ENCODE data around the gene KITLG.
"Not testable (repeated sequence)": the region's sequence is repeated elsewhere in the genome, so short reads cannot be mapped to it uniquely, and the experiment has no call there.

The KITLG gene

GRCh38 chr12:88501972-88502938 lies 78.0 kb downstream of the KITLG start:
- no peak for DNase-seq (ENCODE audit: insufficient read length, low spot score)
- no peak for FAIRE-seq

DNA sequence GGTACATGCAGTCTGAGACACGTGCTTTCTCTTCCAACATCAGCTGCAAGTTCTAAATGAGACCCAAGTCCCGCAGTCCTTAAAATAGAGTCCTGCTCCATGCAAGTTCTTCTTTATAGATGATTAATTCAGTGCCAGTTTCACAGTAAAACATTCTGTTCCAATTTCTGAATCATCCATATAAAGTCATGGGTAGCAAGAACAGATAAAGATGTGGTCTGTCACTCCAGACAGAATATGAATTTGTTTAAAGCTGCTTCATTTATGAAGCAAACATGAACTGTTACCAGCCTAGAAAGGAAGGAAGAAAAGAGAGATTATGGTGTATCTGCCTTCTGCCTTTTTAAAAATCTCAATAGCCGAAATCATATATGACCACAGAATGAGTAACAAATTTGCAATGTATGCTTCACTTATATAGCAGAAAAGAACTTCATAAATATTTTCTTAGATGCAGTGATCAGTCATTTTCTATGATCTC lies 83.3 kb downstream of the KITLG start:
- no peak for FAIRE-seq
- DNase-seq (ENCODE audit: insufficient read length, low spot score) = no peak

GRCh38 chr12:88496429-88496828 lies 83.8 kb downstream of the KITLG start:
- FAIRE-seq = no peak
- no peak for DNase-seq (ENCODE audit: insufficient read length, low spot score)

GRCh38 chr12:88495031-88495430 lies 85.2 kb downstream of the KITLG start:
- FAIRE-seq (no peak), DNase-seq (ENCODE audit: insufficient read length, low spot score) (no peak)

DNA sequence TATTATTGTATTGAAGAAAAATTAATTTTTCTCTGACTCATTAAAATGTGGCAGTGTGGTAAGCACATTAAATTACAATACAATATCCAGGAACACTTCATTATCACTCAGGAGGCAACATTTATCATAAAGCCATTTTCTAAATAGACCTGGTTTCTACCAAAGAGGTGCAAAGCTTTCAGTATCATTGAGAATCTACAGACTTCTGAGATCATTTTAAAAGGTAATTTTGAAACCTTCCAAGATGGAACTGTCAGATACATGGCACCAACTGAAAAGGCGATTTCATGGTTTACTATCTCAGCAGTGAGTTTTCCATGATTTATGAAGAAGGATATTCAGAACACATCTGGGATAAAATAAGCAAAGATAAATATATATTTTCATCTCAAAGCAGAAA lies 85.8 kb downstream of the KITLG start:
- DNase-seq (ENCODE audit: insufficient read length, low spot score) (no peak), FAIRE-seq (no peak)

DNA sequence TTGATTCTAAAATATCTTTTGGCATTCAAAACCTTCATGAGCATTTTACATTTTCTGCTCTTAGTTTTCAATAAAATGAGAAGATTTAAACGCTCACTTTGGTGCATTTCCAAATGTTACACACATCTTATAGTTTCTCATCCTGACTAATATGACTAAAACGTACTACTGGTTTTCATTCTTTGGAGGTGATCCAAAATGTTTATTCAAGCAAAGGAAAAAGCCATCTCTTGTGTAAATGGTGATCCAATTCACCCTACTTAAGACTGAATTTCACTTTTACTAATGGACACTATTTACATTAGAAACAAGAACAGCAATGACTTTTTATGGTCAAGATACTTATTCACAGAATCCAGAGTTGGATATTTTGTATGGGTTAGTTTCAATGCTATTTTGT lies 86.6 kb downstream of the KITLG start:
- FAIRE-seq (no peak), DNase-seq (ENCODE audit: insufficient read length, low spot score) (no peak)

DNA sequence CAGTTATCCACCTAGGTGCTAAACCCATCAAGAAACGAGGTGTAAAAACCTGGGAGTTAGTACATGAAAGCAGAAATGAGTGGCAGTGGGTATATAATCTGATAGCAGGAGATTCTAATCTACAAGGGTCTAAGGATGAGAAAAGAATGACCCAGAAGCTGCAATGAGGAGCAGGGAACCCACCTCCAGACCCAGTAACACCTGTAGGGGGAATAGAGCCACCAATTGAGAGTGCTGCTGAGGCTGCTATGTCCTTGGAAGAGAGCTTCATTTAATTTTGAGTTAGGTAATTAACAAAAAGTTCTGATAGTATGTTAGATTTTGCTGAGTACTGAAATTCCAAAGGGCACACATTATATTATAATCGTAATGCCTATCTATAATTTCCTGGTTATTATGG lies 89.8 kb downstream of the KITLG start:
- FAIRE-seq = no peak
- DNase-seq (ENCODE audit: insufficient read length, low spot score) = no peak

DNA sequence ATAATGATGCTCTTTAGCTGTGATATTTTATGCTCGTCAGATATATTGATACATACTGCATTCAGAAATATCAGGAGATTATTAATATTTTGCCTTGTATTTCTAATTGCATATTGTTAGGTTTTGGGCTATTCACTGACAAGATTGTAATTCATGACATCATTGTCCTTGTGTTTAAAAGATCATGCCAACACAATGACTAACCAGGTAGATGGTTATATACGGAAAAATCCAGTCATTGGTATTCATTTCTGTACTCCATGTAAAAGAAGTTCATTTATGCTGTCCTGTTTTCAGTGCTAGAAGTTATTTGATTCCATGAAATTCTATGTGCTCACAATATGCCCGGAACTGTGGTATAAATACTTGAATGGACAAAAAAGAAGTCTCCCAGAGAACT lies 107.5 kb downstream of the KITLG start:
- no peak for FAIRE-seq
- DNase-seq (ENCODE audit: insufficient read length, low spot score) = no peak

GRCh38 chr12:88472248-88472647 lies 108.0 kb downstream of the KITLG start:
- FAIRE-seq = no peak
- no peak for DNase-seq (ENCODE audit: insufficient read length, low spot score)

DNA sequence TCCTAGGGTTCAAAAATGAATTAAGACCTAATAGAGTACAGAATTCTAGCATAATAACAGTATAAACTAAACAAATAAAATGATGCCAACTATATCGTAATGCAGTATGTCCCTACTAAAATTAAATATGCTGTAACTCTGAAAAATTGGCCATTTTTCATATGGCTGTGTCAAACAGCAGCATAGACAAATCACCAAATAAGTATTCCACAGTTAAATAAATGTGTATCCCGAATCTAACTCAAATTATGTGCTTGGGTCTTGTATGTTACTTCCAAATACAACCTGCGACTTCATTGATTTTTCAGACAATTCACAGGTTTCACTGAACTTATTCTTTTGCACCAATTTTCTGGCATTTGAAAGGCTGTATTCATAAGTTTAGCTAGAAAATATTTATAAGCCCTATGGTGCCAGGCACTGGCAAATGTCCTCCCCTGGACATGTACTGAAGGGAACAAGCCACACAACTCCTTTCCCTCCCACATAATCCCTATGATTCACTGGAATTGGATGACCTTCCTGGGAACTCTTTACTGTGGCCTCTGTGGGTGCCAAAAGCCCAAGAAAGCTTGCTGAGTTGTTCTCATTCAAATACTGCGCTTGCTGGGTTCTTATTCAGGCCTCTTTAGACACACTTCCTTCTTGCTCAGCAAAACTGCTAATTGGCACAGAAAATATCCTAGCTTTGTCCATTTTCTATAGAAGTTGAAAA lies 108.8 kb downstream of the KITLG start:
- FAIRE-seq (no peak), DNase-seq (ENCODE audit: insufficient read length, low spot score) (no peak)

DNA sequence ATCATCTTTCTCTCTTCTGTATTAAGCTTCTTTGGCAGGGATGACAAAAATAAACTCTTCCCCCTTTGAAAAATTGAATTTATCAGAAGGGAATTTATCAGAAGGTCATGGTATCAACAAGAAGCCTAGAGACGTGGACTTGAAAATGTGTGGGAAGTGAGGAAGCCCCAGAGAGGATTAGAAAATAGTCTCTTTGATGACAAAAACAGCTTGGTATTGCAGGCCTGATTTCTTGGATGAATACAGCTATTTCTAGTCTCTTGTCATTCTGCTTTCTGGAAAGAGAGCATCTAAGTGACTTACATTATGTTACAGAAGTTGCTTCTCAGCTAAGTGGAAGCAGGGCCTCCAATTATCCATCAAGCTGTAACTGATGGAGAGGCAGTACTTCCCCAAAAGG lies 111.1 kb downstream of the KITLG start:
- FAIRE-seq (no peak), DNase-seq (ENCODE audit: insufficient read length, low spot score) (no peak)

- FAIRE-seq = no peak
- DNase-seq (ENCODE audit: insufficient read length, low spot score) = no peak
These were observed 111.7 kb downstream of the KITLG start for GRCh38 chr12:88468581-88468980.

- FAIRE-seq; DNase-seq (ENCODE audit: insufficient read length, low spot score): not testable (repeated sequence)
These were observed 113.6 kb downstream of the KITLG start for GRCh38 chr12:88466708-88467107.

- FAIRE-seq (no peak), DNase-seq (ENCODE audit: insufficient read length, low spot score) (no peak)
These were observed 121.9 kb downstream of the KITLG start for GRCh38 chr12:88458327-88458726.

DNA sequence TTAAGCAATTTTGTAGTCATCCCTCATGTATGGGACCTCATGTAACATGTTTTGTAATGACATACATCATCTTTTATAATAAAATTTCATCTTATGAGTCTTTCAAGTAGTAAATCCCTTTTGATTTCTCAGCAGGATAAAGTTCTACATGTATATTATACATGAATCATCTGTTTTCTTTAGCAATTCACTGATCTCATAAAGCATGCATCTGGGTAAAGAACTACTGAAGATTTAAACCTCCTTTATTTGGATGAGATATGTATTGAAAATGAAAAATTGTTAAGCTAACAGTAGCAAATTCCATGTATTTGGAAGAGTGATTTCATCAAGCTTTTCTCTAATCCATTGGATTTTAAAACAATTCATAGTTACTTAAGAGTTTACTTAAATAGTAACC lies 126.9 kb downstream of the KITLG start:
- FAIRE-seq (no peak), DNase-seq (ENCODE audit: insufficient read length, low spot score) (no peak)

- DNase-seq (ENCODE audit: insufficient read length, low spot score) (no peak), FAIRE-seq (no peak)
These were observed 129.1 kb downstream of the KITLG start for GRCh38 chr12:88451205-88451604.

DNA sequence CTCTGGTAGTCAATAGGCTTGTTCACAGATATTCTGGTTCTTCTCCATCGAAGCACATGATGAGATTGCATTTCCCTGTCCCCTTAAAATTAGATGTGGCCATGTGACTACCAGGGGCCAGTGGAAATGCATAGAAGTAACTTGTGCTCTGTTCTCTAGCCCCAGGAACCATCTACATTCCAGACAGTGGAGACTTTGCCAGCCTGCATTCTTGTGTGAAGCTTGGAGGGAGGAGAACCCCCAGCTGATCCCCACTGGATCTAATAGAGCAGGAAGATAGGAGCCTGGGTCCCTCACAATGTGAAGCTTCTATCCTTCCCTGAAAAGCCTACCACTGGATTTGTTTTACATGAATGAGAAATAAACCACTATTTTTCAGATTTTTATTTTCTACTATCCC lies 130.1 kb downstream of the KITLG start:
- no peak for DNase-seq (ENCODE audit: insufficient read length, low spot score)
- FAIRE-seq = no peak

DNA sequence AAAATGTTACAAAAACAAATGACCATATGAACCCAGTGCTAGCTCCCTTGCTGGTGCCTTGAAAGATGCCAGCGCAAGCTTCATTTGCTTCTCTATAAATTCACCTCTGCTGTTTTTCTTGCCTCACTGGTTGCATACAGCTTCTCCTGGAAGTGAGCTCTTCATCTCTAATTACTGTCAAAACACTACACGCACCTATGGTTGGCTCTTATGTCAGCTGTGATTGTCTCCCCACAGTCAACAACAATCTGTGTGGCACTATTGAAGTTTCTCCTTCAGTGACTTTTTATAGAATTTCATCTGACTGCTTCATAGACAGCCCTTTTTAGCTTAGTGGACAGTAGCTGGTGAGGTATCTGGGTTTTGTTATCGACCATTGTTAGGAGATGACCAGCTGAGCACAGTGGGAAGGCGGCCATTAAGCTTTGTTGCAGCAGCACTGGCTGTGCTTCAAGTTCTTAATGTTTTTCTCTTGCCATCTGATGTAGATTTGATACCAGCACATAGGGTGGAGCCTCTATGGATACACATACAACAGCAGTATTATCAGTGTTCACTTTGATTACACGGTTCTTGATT lies 131.8 kb downstream of the KITLG start:
- no peak for FAIRE-seq
- DNase-seq (ENCODE audit: insufficient read length, low spot score) = no peak

DNA sequence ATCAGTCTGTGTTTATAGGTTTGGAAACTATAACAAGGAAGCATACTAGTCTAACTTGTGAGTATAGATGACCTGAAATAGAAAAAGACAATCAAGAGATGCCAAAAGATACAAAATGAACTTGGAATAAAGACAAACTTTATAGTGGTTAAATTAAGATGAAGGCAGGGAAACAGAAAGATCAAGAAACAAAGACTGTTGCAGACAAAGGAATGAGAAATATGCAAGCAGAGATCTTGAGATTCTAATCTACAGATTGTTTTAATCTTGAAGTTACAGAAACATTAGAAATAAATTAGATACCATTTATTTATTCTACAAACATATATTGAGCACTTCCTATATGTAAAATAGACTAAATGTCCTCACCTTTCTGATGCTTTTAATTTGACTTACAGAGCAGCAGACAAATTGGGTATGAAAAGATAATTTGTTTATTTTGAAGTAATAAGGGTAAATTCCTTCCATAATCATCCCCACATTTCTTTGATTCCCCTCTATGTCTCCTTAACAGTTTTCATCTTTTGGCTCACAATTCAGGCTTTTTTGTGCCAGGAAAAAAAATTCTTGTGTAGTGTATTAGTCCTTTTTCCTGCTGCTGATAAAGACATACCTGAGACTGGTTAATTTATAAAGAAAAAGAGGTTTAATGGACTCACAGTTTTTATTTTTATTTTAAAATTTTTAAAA lies 134.4 kb downstream of the KITLG start:
- FAIRE-seq = no peak

DNA sequence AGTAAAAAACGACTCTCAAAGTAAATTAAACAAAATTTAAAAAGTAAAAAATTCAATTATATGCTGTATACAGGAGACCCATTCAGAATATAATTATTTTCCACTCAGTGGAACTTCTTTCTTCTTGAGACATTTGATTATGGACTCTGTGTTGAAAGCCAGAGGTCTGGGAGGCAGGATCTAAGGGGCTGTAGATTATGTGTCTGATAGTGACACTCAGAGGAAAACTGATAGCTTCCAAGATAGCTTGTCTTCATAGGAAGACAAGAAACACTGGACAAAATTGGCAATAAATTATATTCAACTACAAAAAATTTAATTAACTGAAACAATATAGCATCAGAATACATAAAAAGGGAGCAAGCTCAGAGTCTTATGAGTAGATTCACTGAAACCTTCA lies 135.8 kb downstream of the KITLG start:
- DNase-seq (ENCODE audit: insufficient read length, low spot score) = no peak
- FAIRE-seq = no peak

More for the DNA sequence above, 134.4 kb downstream of the KITLG start:
- no peak for DNase-seq (ENCODE audit: insufficient read length, low spot score)
